GM18498 (cell line): ENCODE results near the gene CFAP221.

Source experiments
- ATAC-seq: cut with Tn5 transposase; IDR thresholded peaks from one replicate; pipeline ENCODE4 v1.9.1; 2021; ENCODE audit warnings: mild to moderate bottlenecking, moderate library complexity; ENCODE audit not compliant: unreplicated experiment

Gene CFAP221

DNA sequence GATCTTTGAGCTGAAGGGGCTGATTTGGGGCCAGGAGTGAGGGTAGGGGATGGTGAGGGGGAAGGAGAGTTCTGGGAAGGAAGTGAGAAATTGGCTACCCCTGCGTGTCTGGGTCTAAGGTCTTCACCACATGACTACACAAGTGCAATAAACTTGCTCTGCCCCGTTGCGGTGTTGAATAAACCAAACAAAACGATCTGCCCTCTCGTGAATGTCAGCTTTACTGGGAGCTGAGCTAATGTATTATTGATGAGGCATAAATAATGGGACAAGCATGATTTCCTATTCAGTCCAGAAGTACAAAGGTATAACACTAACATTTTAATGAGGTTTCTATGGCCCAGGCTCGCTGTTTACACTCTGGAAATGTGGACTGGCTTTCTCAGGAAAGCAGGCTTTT lies 8.0 kb upstream of the CFAP221 start:
- ATAC-seq: no peak

DNA sequence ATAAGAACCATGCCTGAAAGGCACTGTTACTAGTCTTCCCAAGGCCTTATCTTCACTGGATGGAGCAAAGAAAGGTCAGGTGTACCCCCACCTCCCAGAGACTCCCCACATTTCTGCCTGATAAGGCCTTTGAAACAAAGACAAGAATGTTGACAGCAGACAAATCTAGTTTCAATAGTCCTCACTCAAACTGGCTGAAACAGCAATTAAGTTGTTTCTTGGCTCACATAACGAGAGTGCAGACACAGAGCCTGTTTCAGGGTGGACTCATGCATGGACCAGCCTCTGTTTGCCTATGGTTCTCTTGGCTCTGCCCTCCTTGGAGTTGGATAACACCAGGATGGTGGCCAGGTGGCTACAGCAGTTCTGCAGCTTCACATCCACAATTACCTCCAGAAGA lies 7.5 kb upstream of the CFAP221 start:
- ATAC-seq: no peak

GRCh38 chr2:119537792-119538191 lies 6.5 kb upstream of the CFAP221 start:
- no peak for ATAC-seq

- no peak for ATAC-seq
These were observed 2.8 kb upstream of the CFAP221 start for GRCh38 chr2:119541476-119541875.

DNA sequence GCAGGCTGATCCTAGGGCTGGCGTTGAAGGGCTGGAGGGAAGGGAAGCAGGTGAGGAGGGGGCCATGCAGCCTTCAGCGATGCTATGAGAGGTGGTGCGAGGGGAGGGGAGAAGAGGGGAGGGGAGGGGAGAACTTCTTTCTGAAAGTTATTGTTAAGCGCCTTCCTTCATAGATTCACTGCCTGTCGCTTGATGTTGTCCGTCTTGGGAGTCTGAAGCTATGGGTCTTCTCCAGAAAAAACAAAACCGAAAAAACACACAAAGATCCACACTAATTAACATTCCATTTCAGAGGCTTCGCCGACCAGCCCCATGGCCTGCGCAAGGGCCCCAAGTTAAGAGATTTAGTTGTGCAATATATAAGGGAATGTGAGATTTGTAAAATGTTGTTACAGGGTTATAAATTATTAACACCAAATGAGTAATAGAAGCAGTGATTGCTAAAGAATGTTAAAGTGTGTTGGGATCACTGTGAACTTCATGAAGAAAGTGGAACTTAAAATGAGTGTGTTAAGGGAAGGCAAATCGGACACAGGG lies 758 bp downstream of the CFAP221 start:
- no peak for ATAC-seq

DNA sequence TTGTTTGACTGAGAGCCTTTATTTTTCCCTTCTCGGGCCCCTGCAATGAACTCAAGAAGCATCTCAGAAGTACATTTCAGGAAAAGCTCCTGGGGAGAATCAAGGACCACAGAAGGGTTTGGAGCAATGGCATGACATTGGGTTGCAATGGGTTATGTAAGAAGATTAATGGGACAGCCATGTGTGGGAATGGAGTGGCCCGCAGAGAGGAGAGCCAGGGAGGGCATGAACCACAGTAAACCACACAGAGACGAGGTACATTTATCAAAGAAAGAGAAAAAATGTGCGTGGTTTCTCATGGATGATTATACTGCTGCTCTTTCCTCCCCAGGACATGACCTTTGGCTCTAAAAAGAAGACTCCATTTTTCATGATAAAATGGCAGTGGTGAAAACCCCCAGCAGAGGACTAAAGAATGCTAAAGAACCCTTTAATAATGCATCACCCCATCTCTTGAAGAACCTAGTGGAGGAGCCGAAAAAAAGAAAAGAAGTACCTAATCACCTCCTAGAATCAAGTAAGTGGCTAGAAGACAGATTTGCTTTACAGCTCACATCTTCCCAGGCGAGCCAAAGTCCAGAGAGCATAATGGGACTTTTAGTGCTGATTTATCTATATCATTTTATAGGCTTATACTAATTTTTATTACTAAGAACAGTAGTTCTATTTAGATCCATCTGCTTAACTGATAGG lies 1.7 kb downstream of the CFAP221 start:
- no peak for ATAC-seq

- no peak for ATAC-seq
These were observed 2.2 kb downstream of the CFAP221 start for GRCh38 chr2:119546447-119546767.

DNA sequence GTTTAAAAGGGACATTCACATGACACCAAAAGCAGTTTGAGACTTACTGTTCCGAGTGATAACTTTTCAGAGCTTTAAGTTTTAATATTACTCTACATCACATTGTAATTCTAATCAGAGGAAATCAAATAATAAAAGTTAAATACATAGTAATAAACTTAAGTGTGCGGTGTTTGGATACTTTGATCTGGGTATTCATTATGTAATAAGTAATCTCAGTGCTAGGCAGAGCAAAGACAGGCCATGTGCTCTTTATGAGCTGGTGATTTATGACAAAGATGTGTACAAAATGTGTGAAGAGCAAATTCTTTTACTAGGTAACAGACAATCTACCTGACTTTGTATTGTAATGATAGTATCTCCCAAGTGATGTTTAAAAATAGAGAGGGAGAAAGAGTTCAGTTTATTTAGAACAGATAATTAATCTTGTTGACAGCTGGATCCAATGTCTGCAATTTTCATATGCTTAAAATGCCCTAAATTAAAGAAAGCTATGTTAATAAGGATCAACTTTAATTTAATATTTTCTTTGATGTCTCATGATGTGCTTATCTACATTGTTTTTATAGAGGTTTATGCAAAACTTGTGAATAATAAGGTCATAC lies 4.4 kb downstream of the CFAP221 start:
- ATAC-seq: no peak

DNA sequence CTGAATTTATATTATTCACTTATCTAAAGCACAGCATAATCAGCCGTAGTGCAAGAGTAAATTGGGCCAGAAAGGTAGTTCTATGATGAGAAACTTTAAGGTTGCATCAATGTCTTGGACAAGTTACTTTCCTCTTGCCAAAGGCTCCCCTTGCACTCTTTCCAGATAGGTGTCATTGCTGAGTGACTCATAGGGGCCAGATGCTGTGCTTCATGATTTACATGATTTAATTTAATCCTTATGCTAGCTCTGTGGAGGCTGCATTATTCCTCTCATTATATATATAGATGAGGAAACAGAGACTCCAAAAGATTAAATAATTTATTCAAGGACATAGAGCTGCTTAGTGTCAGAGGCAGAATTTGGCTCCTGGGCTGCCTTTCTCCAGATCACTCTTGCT lies 5.0 kb downstream of the CFAP221 start:
- ATAC-seq: no peak

DNA sequence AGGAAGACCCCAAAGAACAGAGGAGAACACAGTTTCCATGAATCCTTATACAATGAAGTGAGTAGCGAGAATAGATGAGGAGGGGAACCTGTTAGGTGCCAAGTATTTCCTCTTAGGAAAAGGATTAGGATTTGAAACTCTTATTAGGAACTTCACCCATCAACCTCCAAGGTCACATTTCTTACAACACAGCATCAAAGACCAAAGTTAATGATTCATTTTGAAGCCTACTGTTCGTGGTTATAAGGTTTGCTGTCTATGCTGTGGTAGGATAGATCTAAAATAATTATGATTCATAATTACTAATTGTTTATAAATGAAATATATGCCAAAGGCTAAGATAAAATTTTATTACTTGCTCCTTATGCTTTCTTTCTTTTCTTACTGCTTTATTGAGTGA lies 6.1 kb downstream of the CFAP221 start:
- ATAC-seq: no peak

DNA sequence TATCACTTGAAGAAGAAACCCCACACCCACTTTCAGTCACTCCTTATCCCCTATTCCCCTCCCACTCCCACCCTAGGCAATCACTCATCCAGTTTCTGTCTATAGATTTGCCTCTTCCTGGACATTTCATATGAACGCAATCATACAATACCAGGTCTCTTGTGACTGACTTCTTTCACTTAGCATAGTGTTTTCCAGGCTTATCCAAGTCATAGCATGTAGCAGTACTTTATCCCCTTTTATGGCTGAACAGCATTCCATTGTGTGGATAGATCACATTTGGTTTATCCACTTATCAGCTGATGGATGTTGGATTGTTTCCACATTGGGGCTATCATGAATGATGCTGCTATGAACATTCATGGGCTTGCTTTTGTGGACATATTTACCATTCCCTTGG lies 6.6 kb downstream of the CFAP221 start:
- no peak for ATAC-seq

- ATAC-seq: no peak
These were observed 8.7 kb downstream of the CFAP221 start for GRCh38 chr2:119552902-119553301.

DNA sequence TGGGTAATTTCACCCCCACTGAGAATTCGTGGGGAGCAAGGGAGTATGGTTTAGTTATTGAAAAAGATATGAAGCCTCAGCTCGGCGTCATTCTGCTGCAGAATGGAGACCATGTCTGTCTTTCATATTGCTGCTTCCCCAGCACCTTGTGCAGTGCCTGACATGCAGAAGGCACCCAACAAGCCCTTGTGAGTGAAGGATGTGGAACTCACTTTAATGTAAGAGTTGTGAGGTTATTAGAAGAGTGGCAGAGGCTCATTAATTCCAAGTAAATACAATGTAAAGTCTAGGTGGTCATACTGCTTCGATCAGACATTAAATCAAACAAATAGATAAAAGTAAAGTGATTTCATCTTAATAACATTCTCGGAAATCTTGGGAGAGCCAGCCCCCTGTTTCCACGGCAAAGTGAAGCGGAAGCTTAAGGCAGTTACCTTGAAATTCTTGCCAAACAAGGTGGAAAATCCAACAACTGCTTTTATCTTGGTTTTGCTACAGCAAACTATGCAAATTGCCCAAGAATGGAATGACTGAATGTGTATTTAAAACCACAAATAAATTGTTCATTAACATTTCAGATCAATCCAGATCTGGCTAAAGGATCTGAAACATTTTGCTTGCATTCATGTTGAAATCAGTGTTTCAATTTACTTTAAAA lies 9.6 kb downstream of the CFAP221 start:
- ATAC-seq: no peak

DNA sequence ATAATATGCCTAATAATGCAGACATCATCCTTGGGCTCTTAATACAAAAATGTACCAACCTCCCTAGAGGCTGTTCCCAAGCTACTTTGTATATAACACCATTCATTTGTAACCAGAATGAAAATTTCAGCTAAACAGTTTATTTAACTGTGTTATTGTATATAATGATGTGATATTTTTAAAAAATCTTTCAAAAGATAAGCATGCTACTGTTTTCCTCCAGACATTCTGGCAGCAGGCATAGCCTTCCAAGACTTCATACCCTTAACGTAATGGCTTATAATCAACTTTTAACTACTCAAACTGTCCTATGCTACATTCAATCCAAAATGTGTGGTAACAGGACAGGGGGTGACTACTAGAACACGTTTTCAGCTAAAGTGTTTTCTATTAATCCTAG lies 21.2 kb downstream of the CFAP221 start:
- no peak for ATAC-seq

DNA sequence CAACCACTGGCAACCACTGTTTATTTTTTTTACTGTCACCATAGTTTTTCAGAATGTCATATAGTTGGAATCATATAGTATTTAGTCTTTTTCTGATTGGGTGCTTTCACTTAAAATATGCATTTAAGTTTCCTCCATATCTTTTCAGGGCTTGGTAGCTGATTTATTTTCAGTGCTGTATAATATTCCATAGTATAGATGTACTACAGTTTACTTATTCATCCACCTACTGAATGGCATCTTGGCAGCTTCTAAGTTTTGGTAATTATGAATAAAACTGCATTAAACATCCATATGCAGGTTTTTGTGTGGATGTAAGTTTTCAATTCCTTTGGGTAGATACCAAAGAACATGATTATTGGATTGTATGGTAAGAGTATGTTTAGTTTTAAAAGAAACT lies 23.0 kb downstream of the CFAP221 start:
- ATAC-seq: no peak

DNA sequence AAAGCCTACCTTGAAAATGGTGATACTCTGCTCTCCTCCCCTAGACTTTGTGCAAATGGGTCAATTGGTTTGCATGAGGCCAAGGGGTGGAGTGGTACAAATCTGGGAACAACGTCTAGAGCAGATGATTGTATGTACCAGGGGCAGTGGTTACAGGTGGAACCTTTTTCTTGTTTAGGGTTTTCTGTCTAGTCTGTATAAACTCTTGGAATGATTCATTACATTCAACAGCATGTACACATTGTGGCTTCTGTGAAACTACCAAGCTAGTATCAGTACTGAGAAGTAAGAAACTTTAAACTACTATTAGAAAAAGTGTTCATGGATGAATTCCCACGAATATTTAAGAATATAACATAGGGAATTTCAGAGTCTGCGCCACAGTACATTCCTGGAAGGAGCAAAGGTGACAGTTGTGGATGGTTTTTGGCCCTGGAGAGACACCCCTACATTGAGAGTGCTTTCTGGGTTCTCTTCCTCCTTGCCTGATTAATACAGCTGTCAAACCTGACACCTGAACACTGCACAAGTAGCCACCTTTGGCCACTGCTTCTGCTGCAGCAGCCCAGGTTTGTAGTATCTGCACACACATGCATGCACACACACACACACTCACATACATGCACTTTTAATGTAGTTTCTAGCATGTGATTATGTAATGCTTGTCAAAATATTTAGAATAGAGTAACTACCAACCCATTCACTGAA lies 30.0 kb downstream of the CFAP221 start:
- ATAC-seq: peak; percentile 98

GRCh38 chr2:119574864-119575263 lies 30.6 kb downstream of the CFAP221 start:
- ATAC-seq: no peak

- no peak for ATAC-seq
These were observed 31.2 kb downstream of the CFAP221 start for GRCh38 chr2:119575439-119575838.

DNA sequence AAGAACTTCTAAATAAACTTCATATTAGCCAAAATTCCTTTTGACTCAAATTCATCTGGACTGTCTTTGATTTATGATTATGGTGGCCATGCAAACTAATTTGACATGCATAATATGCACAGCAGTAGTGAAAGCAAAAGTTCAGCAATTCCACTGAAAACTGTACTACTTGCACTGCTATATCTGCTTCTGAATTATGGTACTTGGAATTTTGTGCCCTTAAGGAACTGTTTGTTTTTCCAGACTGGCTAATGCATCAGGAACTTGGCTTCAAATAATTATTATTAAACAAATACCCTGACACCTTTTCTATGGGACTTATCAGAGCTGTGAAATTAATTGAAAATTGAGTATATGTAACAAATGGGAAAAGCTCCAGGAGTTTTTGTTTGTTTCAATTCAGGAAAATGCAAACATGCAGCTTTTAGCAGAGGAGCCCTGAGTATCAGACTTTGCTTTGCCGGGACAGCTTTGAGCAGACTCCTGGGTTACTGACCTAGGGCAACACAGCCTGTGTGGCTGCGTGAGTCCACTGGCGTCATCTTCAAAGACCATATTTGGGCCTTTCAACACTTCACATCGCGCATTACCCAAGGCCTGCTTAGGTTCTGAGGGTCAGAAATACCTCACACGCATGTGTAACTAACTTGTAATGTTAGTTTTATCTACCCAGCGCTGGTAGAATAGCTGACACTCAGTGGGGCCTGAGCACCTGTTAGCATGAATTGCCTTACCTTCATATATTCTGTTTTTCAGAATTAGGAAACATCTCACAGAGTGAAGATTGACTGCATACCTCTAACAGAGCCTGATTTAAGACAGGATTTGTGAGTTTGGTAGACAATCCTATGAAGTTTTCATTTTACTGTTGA lies 35.4 kb downstream of the CFAP221 start:
- no peak for ATAC-seq

- ATAC-seq: no peak
These were observed 36.4 kb downstream of the CFAP221 start for GRCh38 chr2:119580550-119581072.
